GM21619 (cell line): ENCODE results near the gene CDH13.

Experiments used
- ATAC-seq: cut with Tn5 transposase; IDR thresholded peaks from one replicate; pipeline ENCODE4 v1.9.1; 2021; ENCODE audit not compliant: unreplicated experiment

The CDH13 gene

GRCh38 chr16:83206426-83206825 lies 579.7 kb downstream of the CDH13 start:
- no peak for ATAC-seq

DNA sequence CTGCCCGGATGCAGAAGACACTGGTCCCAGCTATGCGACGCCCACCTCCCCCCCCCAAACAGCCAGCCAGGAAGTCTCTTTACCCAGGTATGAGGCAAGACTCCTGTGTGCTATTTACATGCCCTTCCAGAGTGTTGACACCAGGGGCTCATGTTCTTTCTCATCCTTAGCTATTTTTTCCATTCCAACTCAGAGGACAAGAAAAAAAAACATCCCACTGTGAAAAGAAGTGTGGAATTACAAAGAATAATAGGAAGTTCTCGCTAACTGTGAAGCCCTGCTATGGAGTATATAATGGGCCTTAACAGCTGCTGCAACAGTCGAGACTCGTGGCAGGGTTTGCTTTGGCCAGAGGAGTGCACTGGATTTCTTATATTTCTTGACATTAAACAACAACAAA lies 584.9 kb downstream of the CDH13 start:
- no peak for ATAC-seq

DNA sequence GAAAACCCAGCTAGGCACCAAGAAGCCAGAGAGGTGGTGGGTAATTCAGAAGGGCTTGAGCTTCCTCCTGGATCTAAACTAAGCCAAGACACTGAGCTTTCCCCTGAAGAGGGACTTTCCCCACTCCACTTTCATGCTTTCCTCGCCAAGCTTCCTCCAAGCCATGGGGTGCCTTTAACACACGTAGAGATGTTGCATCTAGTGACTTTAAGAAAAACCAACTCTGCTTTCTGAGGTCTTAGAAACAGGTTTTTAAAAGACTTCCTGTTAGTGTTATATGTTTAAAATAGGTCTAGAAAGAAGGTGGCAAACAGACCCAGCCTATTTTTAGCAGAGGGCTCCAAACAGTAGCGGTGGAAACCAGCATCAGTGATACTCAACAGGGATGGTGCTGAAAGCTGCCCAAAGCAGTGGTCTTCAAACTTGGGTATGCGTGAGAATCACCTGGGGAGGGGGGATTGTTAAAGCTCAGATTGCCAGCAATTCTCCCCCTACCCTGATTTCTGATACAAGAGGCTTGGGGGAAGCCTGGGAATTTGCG lies 585.6 kb downstream of the CDH13 start:
- ATAC-seq = no peak

DNA sequence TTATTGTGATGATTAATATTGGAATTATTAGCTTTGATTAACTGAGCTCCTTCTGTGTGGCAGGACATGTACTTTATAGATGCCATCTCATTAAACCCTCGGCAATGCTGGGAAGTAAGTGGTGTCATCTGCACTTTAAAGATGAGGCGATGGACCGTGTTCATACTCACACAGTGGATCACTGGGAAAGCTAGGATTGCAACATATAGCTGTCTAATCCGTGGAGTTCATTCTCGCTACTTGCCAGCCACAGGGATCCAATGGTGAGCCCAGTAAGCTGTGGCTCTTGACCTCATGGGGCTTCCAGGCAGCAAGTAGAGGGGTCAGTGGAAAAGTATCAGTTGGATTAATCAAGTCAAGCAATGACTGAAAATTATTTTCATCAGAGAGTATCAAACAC lies 587.9 kb downstream of the CDH13 start:
- ATAC-seq = no peak

- ATAC-seq = no peak
Measured at GRCh38 chr16:83215406-83216001, 588.7 kb downstream of the CDH13 start.

GRCh38 chr16:83219285-83219684 lies 592.5 kb downstream of the CDH13 start:
- ATAC-seq = no peak

- ATAC-seq = no peak
Measured at GRCh38 chr16:83220066-83220465, 593.3 kb downstream of the CDH13 start.

- no peak for ATAC-seq
Measured at GRCh38 chr16:83224642-83225041, 597.9 kb downstream of the CDH13 start.

- no peak for ATAC-seq
Measured at GRCh38 chr16:83227336-83227735, 600.6 kb downstream of the CDH13 start.

- ATAC-seq = no peak
Measured at GRCh38 chr16:83231729-83232128, 605.0 kb downstream of the CDH13 start.

- ATAC-seq = no peak
Measured at GRCh38 chr16:83233153-83233552, 606.4 kb downstream of the CDH13 start.

DNA sequence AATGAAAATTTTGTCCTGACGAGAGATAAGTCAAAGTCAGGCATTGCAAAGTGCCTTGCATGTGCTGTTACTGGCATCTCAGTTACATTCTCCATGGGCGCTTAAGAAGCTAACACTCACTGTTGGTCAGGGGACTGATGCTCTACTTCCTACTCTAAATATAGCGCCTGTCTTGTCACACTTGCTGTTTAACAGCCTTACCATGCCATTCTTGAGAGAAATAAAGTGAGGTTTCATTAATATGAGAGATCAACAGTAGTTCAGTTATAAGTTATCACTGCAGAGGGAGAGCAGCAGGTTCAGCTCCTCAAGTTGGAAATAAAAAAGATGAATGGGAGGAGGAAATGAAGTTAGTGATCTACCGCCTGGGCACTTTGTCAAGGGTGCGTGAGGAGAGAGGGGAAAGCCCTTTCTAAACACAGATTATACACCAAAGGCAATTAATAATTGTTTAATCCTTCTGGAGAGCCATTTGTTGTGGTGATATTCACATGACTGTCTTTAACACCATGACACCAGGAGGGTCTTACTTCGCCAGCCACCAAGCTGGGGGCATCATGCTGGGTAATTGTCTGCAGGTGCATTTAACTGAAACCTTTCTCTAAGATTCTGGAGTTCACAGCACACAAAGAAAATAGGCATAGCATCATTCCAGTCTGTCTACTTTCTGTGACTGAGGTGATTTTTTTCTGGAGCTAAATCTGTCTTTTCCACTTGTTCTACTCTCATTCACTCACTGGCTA lies 612.4 kb downstream of the CDH13 start:
- ATAC-seq = no peak

- ATAC-seq = no peak
Measured at GRCh38 chr16:83244057-83244456, 617.3 kb downstream of the CDH13 start.

- ATAC-seq = no peak
Measured at GRCh38 chr16:83245061-83245460, 618.3 kb downstream of the CDH13 start.

GRCh38 chr16:83247767-83248372 lies 621.1 kb downstream of the CDH13 start:
- ATAC-seq = no peak

- ATAC-seq = no peak
Measured at GRCh38 chr16:83248735-83249463, 622.1 kb downstream of the CDH13 start.

GRCh38 chr16:83253521-83253920 lies 626.8 kb downstream of the CDH13 start:
- ATAC-seq = no peak

DNA sequence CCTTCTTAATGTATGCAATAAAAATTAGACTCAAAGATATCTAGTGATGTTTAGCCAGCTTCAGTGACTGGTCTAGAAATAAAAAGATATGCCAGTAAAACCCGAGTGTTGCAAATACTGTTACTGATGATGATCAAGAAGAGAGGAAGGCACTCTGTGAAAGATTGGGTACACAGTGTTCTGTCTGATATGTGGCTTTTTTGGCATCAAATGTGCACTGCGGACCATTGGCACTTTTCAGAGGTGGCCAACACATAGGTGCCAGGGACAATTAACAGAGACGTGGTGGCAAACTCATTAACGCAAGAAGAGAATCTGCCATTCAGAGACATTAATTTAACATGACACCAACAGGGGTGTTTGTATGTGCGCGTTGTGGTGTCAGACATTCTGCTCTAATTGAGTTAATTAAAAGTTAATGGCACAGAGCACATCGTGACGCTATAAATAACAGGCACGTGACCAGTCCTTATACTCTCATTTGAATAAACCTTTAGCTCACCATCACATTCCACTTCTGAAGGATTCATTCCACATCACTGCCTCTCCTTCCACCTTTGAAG lies 631.7 kb downstream of the CDH13 start:
- no peak for ATAC-seq

- no peak for ATAC-seq
Measured at GRCh38 chr16:83266848-83267553, 640.2 kb downstream of the CDH13 start.

- ATAC-seq = no peak
Measured at GRCh38 chr16:83268169-83268568, 641.4 kb downstream of the CDH13 start.

DNA sequence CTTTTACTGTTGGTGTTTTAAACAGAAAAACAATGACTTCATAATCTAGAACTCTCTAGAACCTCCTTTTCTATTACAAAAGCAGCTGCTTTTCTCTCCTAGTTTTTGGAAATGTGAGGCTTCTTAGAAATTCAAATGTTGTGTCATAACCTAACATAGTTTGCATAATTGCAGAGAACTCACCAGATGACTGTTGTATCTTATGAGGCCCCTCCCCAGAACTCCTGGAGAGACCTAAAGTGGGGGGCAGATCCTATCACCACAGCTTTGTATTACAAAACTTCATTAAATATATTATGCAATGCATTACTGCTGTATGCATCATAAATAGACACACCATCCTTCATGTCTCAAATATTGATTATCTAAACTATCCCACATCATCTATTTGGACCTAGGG lies 642.3 kb downstream of the CDH13 start:
- no peak for ATAC-seq
